Measurements from ENCODE around the gene MEGF11.

- TF ChIP-seq CTCF (IDR thresholded peaks at IDR 0.05) (no peak), POLR2A (IDR thresholded peaks at IDR 0.05) (no peak)
Measured at GRCh38 chr15:65998486-65998885, 255.1 kb downstream of the MEGF11 start.
